Uterus (tissue), 4 donors: ENCODE data around the gene EEF1AKMT4. TPM values are rescaled to one million over a fixed set of nuclear protein-coding genes. Genes with fewer than 3 reads are reported as not detected.

ENCODE experiments used
- DNase-seq, 2 donors: peaks; one replicate each; pipeline ENCODE4 v3.0.0-alpha.2; 2019 to 2020
- H3K27ac ChIP-seq, 2 donors: fragments of 200-600 bp; sonication (generic); 1 replicate in 1 of 2; 2 replicates in 1 of 2; pipeline ENCODE4 v1.5.1; 2016 to 2018
- H3K27me3 ChIP-seq, 2 donors: fragments of 200-600 bp; sonication (generic); one replicate each; pipeline ENCODE4 v1.5.1; 2018 to 2019; ENCODE audit warnings: control low read depth in 1 of 2
- H3K36me3 ChIP-seq, 2 donors: fragments of 200-600 bp; sonication (generic); one replicate each; pipeline ENCODE4 v1.5.1; 2019; ENCODE audit warnings: control low read depth in 1 of 2
- H3K4me1 ChIP-seq, 2 donors: fragments of 200-600 bp; sonication (generic); one replicate each; pipeline ENCODE4 v1.5.1; 2018 to 2019; ENCODE audit warnings: control low read depth in 1 of 2
- H3K4me3 ChIP-seq, 2 donors: fragments of 200-600 bp; sonication (generic); 1 replicate in 1 of 2; 2 replicates in 1 of 2; pipeline ENCODE4 v1.5.1; 2018 to 2019; ENCODE audit warnings: mild to moderate bottlenecking in 1 of 2
- H3K9me3 ChIP-seq, 2 donors: fragments of 200-600 bp; sonication (generic); one replicate each; pipeline ENCODE4 v1.5.1; 2019; ENCODE audit warnings: control low read depth in 1 of 2
- CTCF ChIP-seq, 4 experiments: fragments of 200-600 bp in 2 of 4; fragments of 450-650 bp in 2 of 4; sonication (generic) in 2 of 4; IDR thresholded peaks; one replicate each; pipeline ENCODE4 v1.5.1; 2016 to 2019; ENCODE audit warnings: antibody characterized with exemption in 4 of 4, mild to moderate bottlenecking in 2 of 4, moderate library complexity in 1 of 4
- POLR2A ChIP-seq, 2 donors: fragments of 450-650 bp; IDR thresholded peaks; one replicate each; pipeline ENCODE4 v1.6.1; 2016; ENCODE audit warnings: antibody characterized with exemption in 2 of 2, mild to moderate bottlenecking in 1 of 2, moderate library complexity in 1 of 2
- intact Hi-C: fragments of 100-400 bp; cut with DNase I; formaldehyde crosslinking; loops from one replicate; pipeline ENCODE4 v1.15.1; 2023; ENCODE audit warnings: low total_unique reads
- total RNA-seq, 4 donors: library from RNA; depleted of rRNA in 3 of 4; stranded (reverse); fragments of >200 nt in 3 of 4; gene quantifications; one replicate each; pipeline versions ENCODE4 v1.1.0 to v1.2.4, GENCODE V29; 2014 to 2023
- donor health status: DM: yes; HTN: yes; CAD: no.

The EEF1AKMT4 gene
- total RNA-seq, 4 donors from 2014 or later: 0.51 to 4.7 (median 2.2) TPM

- TF ChIP-seq CTCF (IDR thresholded peaks at IDR 0.05): peak in 3 of 4 experiments; percentile 19 to 42 (median 24)
- TF ChIP-seq POLR2A (IDR thresholded peaks at IDR 0.05): no peak
- no peak for DNase-seq
- no peak overlapping the region for H3K27ac ChIP-seq
Measured at GRCh38 chr3:184241447-184242296, 7.8 kb upstream of the EEF1AKMT4 start.

GRCh38 chr3:184242297-184242685 lies 7.2 kb upstream of the EEF1AKMT4 start:
- no peaks in the 10 kb centered on the region for H3K27me3 ChIP-seq
- TF ChIP-seq CTCF (IDR thresholded peaks at IDR 0.05) (no peak), POLR2A (IDR thresholded peaks at IDR 0.05) (no peak)
- H3K9me3 ChIP-seq: no peaks in the 10 kb centered on the region
- no peaks in the 10 kb centered on the region for H3K36me3 ChIP-seq
- no peak overlapping the region for H3K27ac ChIP-seq
- H3K4me1 ChIP-seq: no peaks in the 10 kb centered on the region
- H3K4me3 ChIP-seq: no peak overlapping the region
- intact Hi-C loops: no loop called here
- DNase-seq: no peak

More at GRCh38 chr3:184241447-184242296, 7.8 kb upstream of the EEF1AKMT4 start:
- intact Hi-C loops: no loop called here
- Histone ChIP-seq H3K36me3 (no peaks in the 10 kb centered on the region), H3K27me3 (no peaks in the 10 kb centered on the region), H3K4me3 (no peak overlapping the region), H3K9me3 (no peaks in the 10 kb centered on the region), H3K4me1 (no peaks in the 10 kb centered on the region)

- peak within 1 kb of the TSS; percentile 79 to 84 for H3K27ac ChIP-seq
- intact Hi-C loops: loop anchor here (5.0 kb wide), 1 partner anchor 116 kb away; no protein-coding TSS in a partner anchor
- no peaks in the 10 kb centered on the region for H3K4me1 ChIP-seq
- TF ChIP-seq CTCF (IDR thresholded peaks at IDR 0.05): peak in 1 of 4 experiments; percentile 35
- peak in 1 of 2 donors; percentile 50 for TF ChIP-seq POLR2A (IDR thresholded peaks at IDR 0.05)
- H3K9me3 ChIP-seq: no peaks in the 10 kb centered on the region
- H3K36me3 ChIP-seq: no peaks in the 10 kb centered on the region
- peak; percentile 79 to 86 for DNase-seq
- H3K27me3 ChIP-seq: no peaks in the 10 kb centered on the region
- peak within 1 kb of the TSS; percentile 76 to 97 for H3K4me3 ChIP-seq
Measured at GRCh38 chr3:184248454-184249411, 739 bp upstream of the EEF1AKMT4 start, which contains the start of gene ALG3. Gene ALG3, minus strand, starts transcription at chr3:184248962. Its CDS starts 22 bp downstream, at chr3:184248940.

- Histone ChIP-seq H3K4me3 (peak overlapping the region; percentile 76 to 97), H3K4me1 (no peaks in the 10 kb centered on the region), H3K9me3 (no peaks in the 10 kb centered on the region), H3K27ac (peak overlapping the region in 1 of 2 donors; percentile 64), H3K36me3 (no peaks in the 10 kb centered on the region), H3K27me3 (no peaks in the 10 kb centered on the region)
- DNase-seq: peak; percentile 75 to 80
- intact Hi-C loops: no loop called here
- peak; percentile 73 to 81 (median 77) for TF ChIP-seq CTCF (IDR thresholded peaks at IDR 0.05)
- TF ChIP-seq POLR2A (IDR thresholded peaks at IDR 0.05): no peak
Measured at GRCh38 chr3:184250167-184250828, 826 bp downstream of the EEF1AKMT4 start.
